HL-60/S4 treated with phorbol 12-myristate 13-acetate at 8.2 ng/mL for 4 days and 3 days (cell line): ENCODE measurements around the gene CARD14.

Experiments used
- in situ Hi-C: fragments of 300-500 bp; cut with MboI; formaldehyde crosslinking; loops from 2 replicates; pipeline ENCODE4 v1.15.0; 2022; ENCODE audit warnings: low sequenced_read_pairs

Gene CARD14

DNA sequence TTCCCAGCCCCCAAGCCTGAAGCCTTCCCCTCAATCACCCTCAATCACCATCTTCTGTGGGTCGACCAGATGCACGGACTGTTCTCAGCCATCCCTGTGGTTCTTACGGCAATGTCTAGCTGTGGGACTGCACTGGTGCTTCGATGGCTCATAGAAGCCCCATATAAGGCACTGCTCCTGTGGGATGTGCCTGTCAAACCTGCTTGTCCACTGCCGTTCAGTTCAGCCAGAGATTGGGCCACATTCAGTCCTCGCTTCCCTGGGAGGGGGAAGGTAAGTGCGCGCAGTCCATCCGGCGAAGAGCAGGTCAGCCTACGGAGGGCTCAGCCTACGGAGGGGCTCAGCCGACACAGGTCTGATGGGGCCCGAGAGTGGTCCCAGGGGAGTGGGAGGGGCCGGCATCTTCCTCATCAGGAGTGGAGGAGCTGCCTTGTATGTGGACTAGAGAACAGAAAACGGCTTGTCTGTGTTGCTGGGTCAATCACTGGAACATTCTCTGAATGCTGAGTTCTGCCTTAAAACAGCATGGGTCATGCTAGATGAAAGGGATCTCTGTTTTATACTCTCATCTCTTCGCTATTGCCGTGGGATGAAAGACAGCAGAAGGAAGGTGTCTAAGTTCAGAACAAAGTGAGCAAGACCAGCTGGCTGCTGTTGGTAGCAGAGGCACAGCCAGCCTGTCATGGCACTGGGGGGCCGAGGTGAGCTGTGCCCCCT, at the start of gene CARD14:
TSS of gene CARD14 (plus strand) at position 247 of the 717 bp plus-strand sequence. CDS start 11,409 bp downstream, outside the sequence.
- in situ Hi-C loops = no loop called here

DNA sequence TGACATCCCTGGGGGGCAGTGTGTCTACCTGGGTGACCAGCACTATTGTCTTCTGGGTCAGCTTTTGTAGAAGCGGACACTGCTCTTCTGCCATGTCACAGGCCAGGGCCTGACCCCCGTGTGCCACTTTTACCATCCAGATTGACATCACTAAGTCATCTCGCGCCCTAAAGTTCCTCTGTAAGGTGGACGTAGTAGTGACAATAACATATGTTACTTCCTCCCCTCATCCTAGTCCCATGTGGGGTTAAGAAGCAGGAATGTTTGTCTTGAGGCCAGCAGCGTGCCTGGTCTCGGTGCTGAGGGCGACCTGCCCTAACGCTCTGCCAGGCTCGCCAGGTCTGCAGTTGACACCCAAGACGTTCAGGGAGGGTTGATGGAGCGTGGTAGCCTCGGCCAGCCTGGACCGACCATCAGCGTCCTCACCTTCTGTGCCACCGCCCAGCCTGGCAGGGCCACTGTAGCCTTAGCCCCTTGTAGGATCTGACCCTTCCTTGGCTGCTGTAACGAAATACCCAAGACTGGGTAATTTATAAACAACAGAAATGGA, 47.7 kb upstream of the CARD14 start:
- in situ Hi-C loops = no loop called here

DNA sequence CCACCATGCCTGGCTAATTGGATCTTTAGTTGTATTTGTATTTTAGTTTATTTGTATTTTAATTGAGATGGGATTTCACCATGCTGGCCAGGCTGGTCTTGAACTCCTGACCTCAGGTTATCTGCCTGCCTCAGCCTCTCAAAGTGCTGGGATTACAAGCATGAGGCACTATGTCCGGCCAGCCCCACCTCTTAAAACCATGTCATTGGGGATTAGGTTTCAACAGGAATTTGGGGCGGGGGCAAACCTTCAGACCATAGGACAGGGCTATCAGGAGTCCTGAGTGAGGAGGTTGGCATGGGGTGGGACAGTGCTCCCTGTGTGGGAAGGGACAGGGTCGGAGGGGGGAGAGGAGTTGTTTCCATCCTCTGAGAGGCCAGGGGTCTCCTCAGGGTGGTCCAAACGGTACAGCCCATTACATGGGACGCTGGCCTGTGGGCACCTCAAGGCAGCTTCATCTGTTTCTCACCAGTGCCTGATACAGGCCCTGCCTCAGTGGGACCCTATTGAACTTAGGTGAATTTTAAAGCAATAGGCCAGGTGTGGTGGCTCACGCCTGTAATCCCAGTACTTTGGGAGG, 46.8 kb upstream of the CARD14 start:
- in situ Hi-C loops = no loop called here

DNA sequence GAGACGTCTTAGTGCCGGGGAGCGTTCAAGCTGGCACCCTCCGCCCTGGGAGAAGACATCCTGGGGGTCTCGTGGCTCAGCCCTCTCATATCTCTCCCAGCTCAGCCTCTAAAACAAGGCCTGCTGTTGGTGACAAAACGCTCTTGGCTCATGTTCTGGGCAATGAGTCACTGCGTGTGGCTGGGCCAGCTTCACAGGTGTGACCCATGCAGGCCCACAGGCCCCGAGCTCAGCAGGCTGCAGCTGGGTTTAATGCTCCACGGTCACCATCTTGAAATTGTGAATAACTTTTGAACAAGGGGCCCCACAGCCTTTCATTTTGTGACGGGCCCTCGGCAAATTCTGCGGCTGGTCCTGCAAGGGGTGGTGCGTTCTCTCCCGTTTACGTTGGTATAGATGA, 46.0 kb upstream of the CARD14 start:
- in situ Hi-C loops = no loop called here

DNA sequence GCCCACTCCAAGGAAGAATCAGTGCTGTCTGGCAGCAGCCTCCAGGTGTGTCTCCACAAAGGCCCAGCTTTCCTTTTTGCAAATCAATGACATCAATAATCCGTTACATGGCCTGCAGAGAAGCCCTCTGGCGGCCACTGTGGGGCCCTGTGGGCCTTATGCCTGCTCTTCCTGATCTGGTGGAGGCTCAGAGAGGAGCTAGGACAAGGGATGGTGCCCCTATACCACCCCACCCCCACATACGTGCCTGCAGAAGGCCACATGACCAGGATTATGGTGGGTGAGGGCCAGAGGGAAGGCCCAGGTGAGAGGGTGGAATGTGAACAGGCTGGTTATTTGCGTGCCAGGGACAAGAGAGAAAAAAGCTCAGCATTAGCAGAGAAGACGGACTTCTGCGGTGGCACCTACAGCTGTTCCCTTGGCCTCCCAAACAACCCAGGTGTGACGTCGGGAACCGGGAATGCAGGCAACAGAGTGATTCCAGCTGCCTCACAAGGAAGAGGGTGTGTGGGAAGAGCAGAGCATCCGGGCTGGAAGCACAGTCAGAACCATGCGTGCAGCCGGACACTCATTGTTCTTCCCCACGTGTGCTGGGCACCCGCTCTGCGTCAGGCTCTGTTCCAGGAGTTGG, 45.4 kb upstream of the CARD14 start:
- in situ Hi-C loops = no loop called here

DNA sequence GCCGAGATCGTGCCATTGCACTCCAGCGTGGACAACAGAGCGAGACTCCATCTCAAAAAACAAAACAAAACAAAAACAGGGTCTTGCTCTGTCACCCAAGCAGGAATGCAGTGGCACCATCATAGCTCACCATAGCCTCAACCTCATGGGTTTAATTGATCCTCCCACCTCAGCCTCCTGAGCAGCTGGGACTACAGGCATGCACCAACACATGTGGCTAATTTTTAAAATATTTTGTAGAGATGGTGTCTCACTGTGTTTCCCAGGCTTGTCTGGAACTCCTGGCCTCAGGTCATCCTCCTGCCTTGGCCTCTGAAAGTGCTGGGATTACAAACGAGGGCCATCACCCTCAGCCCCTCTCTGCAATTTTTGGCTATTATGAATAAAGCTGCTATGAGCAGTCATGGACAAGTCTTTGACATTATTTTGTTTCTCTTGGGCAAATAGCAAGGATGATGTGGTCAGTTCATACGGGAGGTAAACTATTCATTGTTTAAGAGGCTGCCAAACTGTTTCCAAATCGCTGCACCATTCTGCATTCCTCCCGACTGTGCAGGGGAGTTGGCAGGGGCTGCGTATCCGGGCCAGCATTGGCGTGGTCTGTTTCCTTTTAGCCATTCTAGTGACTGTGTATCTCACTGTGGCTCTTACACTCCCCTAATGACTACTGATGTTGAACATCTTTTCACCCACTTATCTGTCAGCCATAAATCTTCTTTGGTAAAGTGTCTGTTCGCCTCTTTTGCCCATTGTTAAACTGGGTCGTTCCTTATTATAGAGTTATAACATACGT, 44.0 kb upstream of the CARD14 start:
- in situ Hi-C loops = no loop called here

DNA sequence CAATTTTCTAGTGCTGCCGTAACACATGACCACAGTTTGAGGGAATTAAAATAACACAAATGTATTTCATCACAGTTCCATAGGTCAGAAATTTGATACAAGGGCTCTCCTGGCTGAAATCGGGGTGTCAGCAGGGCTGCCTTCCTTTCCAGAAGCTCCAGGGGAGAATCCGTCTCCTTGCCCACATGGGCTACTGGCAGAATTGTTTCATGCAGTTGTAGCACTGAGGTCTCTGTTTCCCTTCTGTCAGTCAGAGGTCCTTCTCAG, 43.4 kb upstream of the CARD14 start:
- in situ Hi-C loops = no loop called here

DNA sequence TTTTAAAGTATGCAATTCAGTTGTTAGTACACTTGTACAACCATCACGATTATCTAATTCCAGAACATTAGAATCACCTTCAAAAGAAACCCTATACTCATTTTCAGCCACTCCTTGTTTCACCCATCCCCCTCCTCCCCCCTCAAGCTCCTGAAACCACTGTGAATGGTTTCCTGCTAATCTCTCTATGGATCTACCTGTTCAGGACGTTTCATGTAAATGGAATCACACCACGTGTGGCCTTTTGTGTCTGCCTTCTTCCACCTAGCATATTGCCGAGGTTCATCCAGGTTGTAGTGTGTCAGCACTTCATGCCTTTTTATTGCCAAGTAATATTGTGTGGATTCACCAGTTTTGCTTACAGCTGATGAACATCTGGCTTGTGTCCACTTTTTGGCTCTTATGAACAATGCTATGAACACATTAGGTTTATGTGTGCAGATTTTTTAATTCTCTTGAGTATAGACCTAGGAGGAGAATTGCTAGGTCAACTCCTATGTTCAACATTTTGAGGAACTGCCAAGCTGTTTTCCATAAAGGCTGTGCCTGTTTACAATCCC, 40.7 kb upstream of the CARD14 start:
- in situ Hi-C loops = no loop called here

DNA sequence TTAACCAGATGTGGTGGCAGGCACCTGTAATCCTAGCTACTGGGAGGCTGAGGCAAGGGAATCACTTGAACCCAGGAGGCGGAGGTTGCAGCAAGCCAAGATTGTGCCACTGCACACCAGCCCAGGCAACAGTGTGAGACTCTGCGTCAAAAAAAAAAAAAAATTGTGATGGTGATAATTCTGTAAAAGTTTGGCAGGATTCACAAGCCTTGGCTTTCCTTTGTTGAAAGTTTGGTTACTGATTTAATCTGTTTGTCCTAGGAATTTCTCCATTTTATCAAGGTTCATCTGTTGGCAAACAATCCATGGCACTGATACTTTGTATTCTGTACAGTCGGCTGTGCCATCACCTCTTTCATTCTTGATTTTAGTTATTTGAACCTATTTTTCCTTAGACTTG, 38.8 kb upstream of the CARD14 start:
- in situ Hi-C loops = no loop called here

DNA sequence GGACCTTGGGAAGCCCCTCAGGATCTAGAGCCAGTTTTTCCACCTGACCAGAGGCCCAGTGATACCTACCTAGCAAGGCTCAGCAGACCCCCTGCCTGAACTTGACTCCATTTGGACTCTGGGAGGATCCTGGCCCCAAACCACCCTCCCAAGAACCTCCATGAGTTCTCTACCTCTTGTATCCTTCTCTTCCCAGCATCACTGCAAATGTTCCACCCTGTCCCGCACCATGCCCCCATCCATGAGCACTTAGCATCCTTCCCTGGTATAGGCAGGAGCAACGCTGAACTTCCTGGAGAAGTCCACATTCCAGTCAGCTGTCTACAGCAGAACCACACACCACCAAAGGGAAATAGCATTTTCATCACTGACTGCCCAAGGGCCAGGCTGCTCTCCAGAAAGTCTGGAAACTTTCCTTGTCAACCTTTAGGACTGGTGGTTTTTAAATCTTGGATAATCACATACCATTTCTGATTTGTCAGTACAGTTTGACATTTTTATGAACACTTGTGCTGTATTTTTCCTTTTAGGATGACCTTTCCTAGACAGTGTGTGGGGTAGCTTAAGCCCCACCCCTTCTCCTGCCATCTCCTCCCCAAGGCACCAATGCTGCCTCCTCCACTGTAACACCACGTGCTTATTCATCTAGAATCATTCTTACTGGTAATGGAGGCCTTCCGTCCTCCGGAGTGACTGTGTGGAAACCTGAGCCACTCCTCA, 36.8 kb upstream of the CARD14 start:
- in situ Hi-C loops = no loop called here

DNA sequence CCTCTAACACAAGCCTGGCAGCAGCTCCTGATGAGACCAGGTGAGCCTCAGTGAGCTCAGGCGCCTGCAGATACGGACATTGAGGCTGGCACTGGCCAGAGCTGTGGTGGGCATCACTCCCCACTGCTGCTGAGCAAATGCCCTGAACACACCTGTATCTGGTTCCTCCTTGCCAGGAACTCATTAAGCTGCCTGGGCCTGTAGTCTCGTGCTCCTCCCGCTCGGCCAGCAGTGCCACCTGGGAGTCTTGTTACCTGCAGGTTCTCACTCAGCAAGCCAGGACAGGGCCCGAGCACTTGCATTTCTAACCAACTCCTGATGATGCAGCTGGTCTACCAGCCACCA, 36.2 kb upstream of the CARD14 start:
- in situ Hi-C loops = no loop called here

DNA sequence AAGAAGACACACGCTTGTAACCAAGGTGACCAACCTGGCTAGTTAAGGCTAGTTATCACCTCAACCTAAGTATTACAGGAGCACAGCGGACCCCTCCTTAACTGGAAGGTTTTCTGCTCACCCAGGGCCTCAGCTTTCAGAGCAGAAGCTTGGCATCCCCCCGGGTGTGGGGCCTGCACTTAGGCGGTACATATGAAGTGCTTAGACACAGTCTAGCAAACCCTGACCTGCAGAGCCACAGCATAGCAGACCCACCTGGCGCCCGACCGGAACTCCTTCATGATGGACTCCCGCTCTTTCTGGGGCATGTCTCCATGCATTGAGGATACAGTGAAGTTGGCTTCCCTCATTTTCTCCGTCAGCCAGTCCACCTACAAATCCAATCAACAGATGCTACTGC, 32.7 kb upstream of the CARD14 start:
- in situ Hi-C loops = no loop called here

DNA sequence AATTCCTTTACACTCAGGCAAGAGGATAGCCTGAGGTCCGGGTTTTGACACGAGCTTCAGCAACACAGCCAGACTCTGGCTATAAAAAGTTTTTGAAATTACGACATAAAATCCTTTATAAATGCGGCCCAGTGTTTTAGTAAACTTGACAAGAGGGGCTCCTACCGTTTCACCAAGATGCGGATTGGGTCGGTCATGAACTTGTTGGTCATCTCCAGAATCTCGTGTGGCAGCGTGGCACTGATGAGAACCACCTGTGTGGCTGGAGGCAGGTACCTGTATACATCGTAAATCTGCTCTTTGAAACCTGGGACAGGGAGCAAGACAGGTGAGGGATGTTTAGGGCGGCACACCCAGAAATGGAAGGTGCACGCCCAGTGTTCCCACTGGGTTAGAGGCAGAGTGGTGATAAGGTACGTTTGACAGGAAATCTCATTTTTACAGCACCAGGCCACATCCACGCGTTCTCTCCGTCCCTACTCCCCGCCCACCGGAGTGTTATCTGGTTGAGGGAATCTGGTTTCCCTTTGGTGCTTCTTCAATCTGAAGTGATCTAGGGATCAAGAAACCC, 30.9 kb upstream of the CARD14 start:
- in situ Hi-C loops = no loop called here

DNA sequence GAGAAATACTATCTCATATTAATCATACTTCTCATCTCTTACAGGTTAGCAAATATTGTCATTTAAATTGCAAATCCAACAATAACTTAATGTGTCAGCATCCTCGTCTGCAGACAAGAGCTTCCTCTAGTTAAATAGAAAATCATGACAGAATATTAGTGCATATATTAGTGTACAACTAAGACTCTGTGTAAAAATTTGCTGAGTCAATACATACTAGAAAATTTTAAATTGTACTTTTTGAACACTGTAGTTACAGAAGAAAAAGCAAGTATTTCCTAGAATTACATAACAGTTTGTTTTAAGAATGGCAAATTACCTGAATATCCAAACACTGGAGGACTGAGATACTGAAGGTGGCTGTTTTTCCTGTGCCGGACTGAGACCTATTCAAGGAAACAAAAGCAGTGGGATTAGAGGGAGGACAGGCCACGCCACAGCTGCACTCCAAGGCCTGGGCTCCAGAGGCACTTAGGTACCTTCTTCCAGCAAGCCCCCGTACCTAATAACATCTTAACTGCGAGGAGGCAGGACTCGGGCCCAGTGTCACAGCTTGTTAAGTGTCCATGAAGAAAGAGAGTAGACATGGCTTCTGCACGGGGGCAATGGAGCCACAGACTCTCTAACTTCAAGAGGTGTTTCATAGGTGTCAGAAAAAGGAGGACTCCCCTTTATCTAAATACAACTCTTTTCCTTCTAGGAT, 28.2 kb upstream of the CARD14 start:
- in situ Hi-C loops = no loop called here

DNA sequence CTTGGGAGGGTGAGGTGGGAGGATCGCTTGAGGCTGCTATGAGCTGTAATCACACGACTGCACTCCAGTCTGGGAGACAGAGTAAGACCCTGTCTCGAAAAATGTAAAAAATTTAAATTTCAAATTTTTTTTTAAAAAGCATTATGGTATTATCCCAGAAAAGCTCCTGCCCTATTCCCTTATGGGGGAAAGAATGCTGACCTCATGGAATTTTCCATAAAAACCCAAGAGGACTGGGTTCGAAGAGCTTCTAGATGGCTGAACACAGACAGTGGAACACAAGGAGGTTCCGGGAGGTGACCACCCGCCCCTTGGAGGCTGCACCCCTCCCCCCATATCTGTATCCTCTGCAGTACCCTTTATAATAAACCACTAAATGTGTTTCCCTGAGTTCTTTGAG, 26.9 kb upstream of the CARD14 start:
- in situ Hi-C loops = no loop called here

DNA sequence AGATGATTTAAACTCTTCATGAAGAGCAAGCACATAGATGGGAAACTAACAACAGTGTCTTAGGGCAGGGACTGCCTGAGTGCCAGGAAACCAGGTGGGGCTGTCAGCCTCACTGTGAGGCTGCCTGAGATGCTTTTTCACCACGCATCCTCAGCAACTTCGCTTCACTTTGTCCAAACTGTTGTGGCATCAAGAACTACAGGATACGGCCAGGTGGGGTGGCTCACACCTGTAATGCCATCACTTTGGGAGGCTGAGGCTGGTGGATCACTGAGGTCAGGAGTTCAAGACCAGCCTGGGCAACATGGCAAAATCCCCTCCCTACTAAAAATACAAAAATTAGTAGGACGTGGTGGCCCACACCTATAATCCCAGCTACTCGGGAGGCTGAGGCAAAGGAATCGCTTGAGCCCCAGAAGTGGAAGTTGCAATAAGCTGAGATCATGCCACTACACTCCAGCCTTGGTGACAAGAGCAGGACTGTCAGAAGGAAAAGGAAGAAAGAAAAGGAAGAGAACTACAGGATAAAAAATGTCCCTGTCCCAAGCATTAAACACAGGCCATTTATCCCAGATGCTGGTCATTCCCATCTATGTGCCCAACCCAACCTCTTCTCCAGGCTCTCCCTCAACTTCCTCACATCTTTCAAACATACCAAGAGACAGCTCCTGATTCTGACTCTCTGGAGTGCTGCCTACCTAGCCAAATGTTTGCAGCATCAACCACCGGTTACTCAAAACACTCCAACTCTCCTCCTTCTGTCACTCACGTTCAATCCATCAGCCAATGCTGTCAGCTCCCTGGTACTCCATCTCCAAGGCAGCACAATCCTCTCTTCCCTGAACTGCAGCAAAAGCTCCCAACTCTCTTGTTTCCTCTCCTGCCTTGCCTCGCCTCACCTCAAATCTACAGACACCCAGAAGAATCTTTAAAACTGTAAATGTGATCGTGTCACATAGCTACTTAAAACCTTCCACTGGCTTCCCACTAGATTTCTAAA, 24.5 kb upstream of the CARD14 start:
- in situ Hi-C loops = no loop called here

DNA sequence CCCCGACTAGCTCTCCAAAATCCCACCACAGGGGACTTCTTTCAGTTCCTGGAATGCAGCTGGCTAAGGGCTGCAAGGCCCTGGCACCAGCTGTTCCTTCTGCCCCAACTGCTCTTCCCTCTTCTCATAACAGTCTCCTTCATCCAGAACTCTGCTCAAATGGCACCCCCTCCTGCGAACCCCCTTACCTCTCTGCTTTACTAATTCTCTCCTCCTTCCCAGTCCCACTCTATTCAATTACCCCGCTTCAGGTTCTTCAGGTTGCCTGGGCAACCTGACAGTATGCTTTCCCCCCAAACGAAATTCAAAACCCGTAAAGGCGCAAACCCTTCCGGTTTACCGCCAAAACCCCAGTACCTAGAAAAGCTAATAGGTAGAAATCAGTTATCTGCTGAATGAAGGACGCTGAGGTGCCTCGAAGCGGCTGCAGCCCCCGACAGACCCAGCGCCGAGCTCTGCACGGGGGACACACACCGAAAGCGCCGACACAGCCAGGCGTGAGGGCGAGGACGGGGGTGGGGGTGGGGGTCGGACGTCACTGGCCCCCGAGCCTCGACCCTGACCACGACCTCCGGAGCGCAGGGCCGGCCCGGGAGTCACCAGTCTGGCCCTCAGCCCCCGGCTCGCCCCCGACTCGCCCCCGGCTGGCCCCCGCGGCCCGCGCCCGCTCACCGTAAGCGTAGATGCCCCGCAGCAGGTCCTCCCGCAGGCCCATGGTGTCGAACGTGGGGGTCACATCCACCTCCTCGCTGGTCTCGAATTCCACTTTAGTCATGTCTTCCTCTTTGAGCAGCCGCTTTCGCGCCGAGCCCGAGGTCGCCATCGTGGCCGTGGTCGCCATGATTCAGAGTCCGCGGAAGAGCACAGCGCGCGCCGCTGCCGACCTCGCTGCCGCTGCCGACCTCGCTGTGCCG, 23.5 kb upstream of the CARD14 start:
- in situ Hi-C loops = no loop called here
